Activated CD4-positive, alpha-beta T cell treated with anti-CD3 and anti-CD28 coated beads, Interleukin-2, amount 10 ng/mL, durations not matched to agents 7 days and 5 days (primary cell): Measurements from ENCODE around the gene KIAA0513. TPM values are rescaled to one million over a fixed set of nuclear protein-coding genes. Genes with fewer than 3 reads are reported as not detected.

Source experiments
- CTCF ChIA-PET: fragments of 350-600 bp; sonication (Branson Sonifier 250); formaldehyde crosslinking; loops from one replicate; lab custom pipeline; 2021; ENCODE audit warnings: antibody characterized with exemption; lab: Charles Lee
- POLR2A ChIA-PET: fragments of 350-600 bp; sonication (Branson Sonifier 250); formaldehyde crosslinking; loops from one replicate; lab custom pipeline; 2021; ENCODE audit warnings: antibody characterized with exemption; lab: Charles Lee
- DNase-seq: peaks from one replicate; pipeline ENCODE4 v3.0.0-alpha.2; 2020
- H3K27ac Mint-ChIP-seq: one replicate; pipeline ENCODE4 v1.8.0; 2021; ENCODE audit warnings: mild to moderate bottlenecking, moderate library complexity, mixed read lengths
- H3K27me3 Mint-ChIP-seq: one replicate; pipeline ENCODE4 v1.8.0; 2021; ENCODE audit warnings: mixed read lengths
- H3K36me3 Mint-ChIP-seq: one replicate; pipeline ENCODE4 v1.8.0; 2021; ENCODE audit warnings: low read depth, mixed read lengths
- H3K4me1 Mint-ChIP-seq: one replicate; pipeline ENCODE4 v1.8.0; 2021; ENCODE audit warnings: mixed read lengths
- H3K4me3 Mint-ChIP-seq: one replicate; pipeline ENCODE4 v1.8.0; 2021; ENCODE audit warnings: mild to moderate bottlenecking, moderate library complexity, mixed read lengths
- H3K9me3 Mint-ChIP-seq: one replicate; pipeline ENCODE4 v1.8.0; 2021; ENCODE audit warnings: mixed read lengths
- total RNA-seq, 2 experiments: library from RNA; stranded (reverse); gene quantifications; one replicate each; pipeline ENCODE4 v1.2.3, GENCODE V29; 2021

KIAA0513 gene
- total RNA-seq, 2 experiments from 2014 or later = 13.6 to 14.8 TPM

- DNase-seq = no peak
- CTCF ChIA-PET = interaction anchor here (1.0 kb wide), 1 partner anchor 17 kb away, joined by 4 read pairs; no protein-coding TSS in a partner anchor
- peaks cover 53% of the 10 kb centered on the region for H3K4me1 Mint-ChIP-seq
- POLR2A ChIA-PET = no interaction called here
- H3K36me3 Mint-ChIP-seq = peaks cover 16% of the 10 kb centered on the region
- H3K27ac Mint-ChIP-seq = no peak overlapping the region
- no peaks in the 10 kb centered on the region for H3K27me3 Mint-ChIP-seq
- H3K4me3 Mint-ChIP-seq = no peak overlapping the region
- no peaks in the 10 kb centered on the region for H3K9me3 Mint-ChIP-seq
Measured at GRCh38 chr16:85058909-85059308, 31.3 kb downstream of the KIAA0513 start.

- H3K4me1 Mint-ChIP-seq = peaks cover 27% of the 10 kb centered on the region
- no peaks in the 10 kb centered on the region for H3K27me3 Mint-ChIP-seq
- H3K36me3 Mint-ChIP-seq = peaks cover 12% of the 10 kb centered on the region
- no peak overlapping the region for H3K4me3 Mint-ChIP-seq
- CTCF ChIA-PET = interaction anchor here (0.9 to 1.9 kb wide), 2 partner anchors 12 to 36 kb away, joined by 4 to 7 read pairs; no protein-coding TSS in a partner anchor
- no peak overlapping the region for H3K27ac Mint-ChIP-seq
- no peaks in the 10 kb centered on the region for H3K9me3 Mint-ChIP-seq
- POLR2A ChIA-PET = no interaction called here
- DNase-seq = no peak
Measured at GRCh38 chr16:85061566-85061965, 34.0 kb downstream of the KIAA0513 start.

GRCh38 chr16:85062323-85062722, 34.7 kb downstream of the KIAA0513 start:
- no peak overlapping the region for H3K4me3 Mint-ChIP-seq
- ChIA-PET CTCF (interaction anchor here (1.9 kb wide), 1 partner anchor 11 kb away, joined by 7 read pairs; no protein-coding TSS in a partner anchor), POLR2A (no interaction called here)
- H3K27ac Mint-ChIP-seq = no peak overlapping the region
- H3K9me3 Mint-ChIP-seq = no peaks in the 10 kb centered on the region
- DNase-seq = no peak
- H3K27me3 Mint-ChIP-seq = no peaks in the 10 kb centered on the region
- H3K36me3 Mint-ChIP-seq = peaks cover 10% of the 10 kb centered on the region
- H3K4me1 Mint-ChIP-seq = peaks cover 19% of the 10 kb centered on the region

GRCh38 chr16:85062845-85063244, 35.2 kb downstream of the KIAA0513 start:
- H3K27me3 Mint-ChIP-seq = no peaks in the 10 kb centered on the region
- H3K9me3 Mint-ChIP-seq = no peaks in the 10 kb centered on the region
- CTCF ChIA-PET = interaction anchor here (1.9 kb wide), 1 partner anchor 10 kb away, joined by 7 read pairs; no protein-coding TSS in a partner anchor
- POLR2A ChIA-PET = no interaction called here
- peaks cover 14% of the 10 kb centered on the region for H3K4me1 Mint-ChIP-seq
- H3K36me3 Mint-ChIP-seq = peaks cover 7% of the 10 kb centered on the region
- no peak for DNase-seq
- H3K4me3 Mint-ChIP-seq = no peak overlapping the region
- no peak overlapping the region for H3K27ac Mint-ChIP-seq

- CTCF ChIA-PET = no interaction called here
- no peak overlapping the region for H3K27ac Mint-ChIP-seq
- POLR2A ChIA-PET = no interaction called here
- no peaks in the 10 kb centered on the region for H3K9me3 Mint-ChIP-seq
- no peak overlapping the region for H3K4me3 Mint-ChIP-seq
- H3K4me1 Mint-ChIP-seq = peaks cover 7% of the 10 kb centered on the region
- H3K27me3 Mint-ChIP-seq = no peaks in the 10 kb centered on the region
- peaks cover 4% of the 10 kb centered on the region for H3K36me3 Mint-ChIP-seq
- no peak for DNase-seq
Measured at GRCh38 chr16:85064186-85064585, 36.6 kb downstream of the KIAA0513 start.

GRCh38 chr16:85065099-85065498, 37.5 kb downstream of the KIAA0513 start:
- Mint-ChIP-seq H3K36me3 (peaks cover 4% of the 10 kb centered on the region), H3K27me3 (no peaks in the 10 kb centered on the region), H3K27ac (no peak overlapping the region), H3K9me3 (no peaks in the 10 kb centered on the region), H3K4me3 (no peak overlapping the region), H3K4me1 (peaks cover 7% of the 10 kb centered on the region)
- no peak for DNase-seq
- ChIA-PET CTCF (no interaction called here), POLR2A (no interaction called here)

- Mint-ChIP-seq H3K27ac (no peak overlapping the region), H3K4me1 (peaks cover 4% of the 10 kb centered on the region), H3K9me3 (no peaks in the 10 kb centered on the region), H3K27me3 (no peaks in the 10 kb centered on the region), H3K36me3 (peaks cover 4% of the 10 kb centered on the region), H3K4me3 (no peak overlapping the region)
- POLR2A ChIA-PET = no interaction called here
- CTCF ChIA-PET = no interaction called here
- DNase-seq = no peak
Measured at GRCh38 chr16:85066346-85066885, 38.8 kb downstream of the KIAA0513 start.

GRCh38 chr16:85067024-85067423, 39.4 kb downstream of the KIAA0513 start:
- POLR2A ChIA-PET = no interaction called here
- no peak for DNase-seq
- no peak overlapping the region for H3K4me3 Mint-ChIP-seq
- no peaks in the 10 kb centered on the region for H3K27me3 Mint-ChIP-seq
- H3K36me3 Mint-ChIP-seq = peaks cover 9% of the 10 kb centered on the region
- H3K9me3 Mint-ChIP-seq = no peaks in the 10 kb centered on the region
- CTCF ChIA-PET = interaction anchor here (0.6 to 1.4 kb wide), 2 partner anchors 10 to 33 kb away, joined by 4 to 5 read pairs; no protein-coding TSS in a partner anchor
- no peak overlapping the region for H3K27ac Mint-ChIP-seq
- H3K4me1 Mint-ChIP-seq = peaks cover 3% of the 10 kb centered on the region

- ChIA-PET POLR2A (no interaction called here), CTCF (interaction anchor here (0.6 to 1.4 kb wide), 2 partner anchors 10 to 32 kb away, joined by 4 to 5 read pairs; no protein-coding TSS in a partner anchor)
- Mint-ChIP-seq H3K9me3 (no peaks in the 10 kb centered on the region), H3K27me3 (no peaks in the 10 kb centered on the region), H3K4me3 (no peak overlapping the region), H3K27ac (no peak overlapping the region), H3K4me1 (peaks cover 3% of the 10 kb centered on the region), H3K36me3 (peaks cover 9% of the 10 kb centered on the region)
- no peak for DNase-seq
Measured at GRCh38 chr16:85067426-85067825, 39.8 kb downstream of the KIAA0513 start.

GRCh38 chr16:85068746-85069145, 41.2 kb downstream of the KIAA0513 start:
- POLR2A ChIA-PET = interaction anchor here (0.6 kb wide), 1 partner anchor 58 kb away, joined by 3 read pairs; no protein-coding TSS in a partner anchor
- H3K4me1 Mint-ChIP-seq = no peaks in the 10 kb centered on the region
- no peaks in the 10 kb centered on the region for H3K27me3 Mint-ChIP-seq
- H3K36me3 Mint-ChIP-seq = peaks cover 9% of the 10 kb centered on the region
- no peaks in the 10 kb centered on the region for H3K9me3 Mint-ChIP-seq
- no peak for DNase-seq
- no peak overlapping the region for H3K4me3 Mint-ChIP-seq
- no peak overlapping the region for H3K27ac Mint-ChIP-seq
- CTCF ChIA-PET = interaction anchor here (0.6 kb wide), 1 partner anchor 1340 kb away, joined by 3 read pairs; no protein-coding TSS in a partner anchor

GRCh38 chr16:85069171-85069570, 41.6 kb downstream of the KIAA0513 start:
- POLR2A ChIA-PET = interaction anchor here (0.6 kb wide), 1 partner anchor 59 kb away, joined by 3 read pairs; no protein-coding TSS in a partner anchor
- Mint-ChIP-seq H3K9me3 (no peaks in the 10 kb centered on the region), H3K27me3 (no peaks in the 10 kb centered on the region), H3K36me3 (peaks cover 9% of the 10 kb centered on the region), H3K4me3 (no peak overlapping the region), H3K27ac (no peak overlapping the region), H3K4me1 (no peaks in the 10 kb centered on the region)
- no peak for DNase-seq
- CTCF ChIA-PET = interaction anchor here (0.6 kb wide), 1 partner anchor 1339 kb away, joined by 3 read pairs; no protein-coding TSS in a partner anchor

GRCh38 chr16:85072076-85072860, 44.7 kb downstream of the KIAA0513 start:
- Mint-ChIP-seq H3K4me3 (no peak overlapping the region), H3K4me1 (no peaks in the 10 kb centered on the region), H3K27ac (no peak overlapping the region), H3K27me3 (no peaks in the 10 kb centered on the region), H3K36me3 (peaks cover 7% of the 10 kb centered on the region), H3K9me3 (no peaks in the 10 kb centered on the region)
- ChIA-PET POLR2A (no interaction called here), CTCF (interaction anchor here (1.4 to 1.9 kb wide), 2 partner anchors 10 to 14 kb away, joined by 4 to 7 read pairs; no protein-coding TSS in a partner anchor)
- no peak for DNase-seq

GRCh38 chr16:85072947-85073346, 45.4 kb downstream of the KIAA0513 start:
- H3K9me3 Mint-ChIP-seq = no peaks in the 10 kb centered on the region
- DNase-seq = no peak
- H3K4me1 Mint-ChIP-seq = peaks cover 3% of the 10 kb centered on the region
- peaks cover 7% of the 10 kb centered on the region for H3K36me3 Mint-ChIP-seq
- H3K27me3 Mint-ChIP-seq = no peaks in the 10 kb centered on the region
- ChIA-PET POLR2A (no interaction called here), CTCF (interaction anchor here (1.9 kb wide), 1 partner anchor 11 kb away, joined by 7 read pairs; no protein-coding TSS in a partner anchor)
- H3K27ac Mint-ChIP-seq = no peak overlapping the region
- no peak overlapping the region for H3K4me3 Mint-ChIP-seq
